Fibroblast of peridontal ligament (primary cell): Measurements from ENCODE around the gene PACSIN3.
"Not testable (repeated sequence)": the region's sequence is repeated elsewhere in the genome, so short reads cannot be mapped to it uniquely, and the experiment has no call there.

ENCODE experiments used
- DNase-seq: peaks from one replicate; pipeline ENCODE4 v3.0.0-alpha.2; 2010; ENCODE audit errors: extremely low read depth

Gene PACSIN3

DNA sequence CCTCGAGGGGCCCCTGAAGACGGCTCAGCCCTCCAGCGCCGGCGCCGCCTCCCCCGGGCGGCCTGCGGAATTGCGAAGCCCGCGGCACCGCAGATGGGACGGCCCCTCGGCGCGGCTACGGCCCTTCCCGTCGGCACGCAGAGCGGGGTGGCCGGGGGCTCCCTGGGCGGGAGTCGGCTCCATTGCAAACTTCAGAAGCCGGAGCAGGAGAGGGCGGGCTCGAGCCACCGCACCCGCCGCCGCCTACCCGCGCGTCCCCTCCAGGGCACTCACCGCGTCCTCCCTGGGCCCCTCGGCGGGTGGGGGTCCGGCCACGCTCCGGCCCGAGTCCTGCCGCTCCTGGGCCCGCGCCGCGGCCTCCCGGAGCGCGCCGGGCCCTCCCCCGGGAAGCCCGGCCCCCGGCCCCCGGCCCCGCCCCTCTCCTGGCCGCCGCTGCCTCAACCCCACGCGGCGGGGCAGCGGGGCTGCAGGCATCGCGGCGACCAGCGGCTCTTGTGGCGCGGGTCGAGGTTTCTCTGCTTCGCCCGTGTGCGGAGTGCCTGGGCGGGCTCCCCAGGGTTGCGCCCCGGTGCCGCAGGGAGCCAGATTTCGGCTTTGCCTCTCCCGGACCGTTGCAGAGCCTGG, at the start of gene PACSIN3:
PACSIN3 (minus strand) TSS at position 359 of the 624 bp plus-strand sequence. CDS start 3,707 bp downstream, outside the sequence.
- DNase-seq: no peak

DNA sequence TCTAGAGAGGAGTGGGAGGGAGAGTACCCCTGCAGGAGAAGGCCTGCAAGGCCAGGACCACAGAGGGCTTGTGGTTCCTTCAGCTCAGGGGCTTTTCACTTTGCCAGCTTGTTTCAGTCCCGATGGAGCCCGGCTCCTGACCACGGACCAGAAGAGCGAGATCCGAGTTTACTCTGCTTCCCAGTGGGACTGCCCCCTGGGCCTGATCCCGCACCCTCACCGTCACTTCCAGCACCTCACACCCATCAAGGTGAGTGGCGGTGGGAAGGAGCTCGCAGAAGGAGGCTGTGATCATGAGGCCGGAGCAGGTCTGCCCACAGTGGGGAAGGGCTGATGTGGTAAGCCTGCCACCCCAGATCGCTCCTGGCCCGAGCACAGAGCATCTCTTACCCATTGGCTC, 48.9 kb upstream of the PACSIN3 start:
- no peak for DNase-seq

DNA sequence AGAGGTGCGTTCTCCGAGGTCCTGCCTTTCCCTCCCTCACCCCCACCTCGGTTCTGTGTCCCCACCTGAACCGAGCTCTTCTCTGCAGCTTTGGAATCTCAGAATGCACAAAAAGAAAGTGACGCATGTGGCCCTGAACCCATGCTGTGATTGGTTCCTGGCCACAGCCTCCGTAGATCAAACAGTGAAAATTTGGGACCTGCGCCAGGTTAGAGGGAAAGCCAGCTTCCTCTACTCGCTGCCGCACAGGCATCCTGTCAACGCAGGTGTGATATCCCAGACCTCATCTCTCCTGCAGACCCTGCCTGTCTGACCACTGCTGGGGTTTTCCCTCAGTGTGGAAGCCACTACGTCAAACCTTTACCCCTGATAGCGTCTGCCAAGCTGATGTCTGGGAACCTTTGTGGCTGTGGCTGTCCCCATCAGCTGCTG, 48.5 kb upstream of the PACSIN3 start:
- DNase-seq: no peak

DNA sequence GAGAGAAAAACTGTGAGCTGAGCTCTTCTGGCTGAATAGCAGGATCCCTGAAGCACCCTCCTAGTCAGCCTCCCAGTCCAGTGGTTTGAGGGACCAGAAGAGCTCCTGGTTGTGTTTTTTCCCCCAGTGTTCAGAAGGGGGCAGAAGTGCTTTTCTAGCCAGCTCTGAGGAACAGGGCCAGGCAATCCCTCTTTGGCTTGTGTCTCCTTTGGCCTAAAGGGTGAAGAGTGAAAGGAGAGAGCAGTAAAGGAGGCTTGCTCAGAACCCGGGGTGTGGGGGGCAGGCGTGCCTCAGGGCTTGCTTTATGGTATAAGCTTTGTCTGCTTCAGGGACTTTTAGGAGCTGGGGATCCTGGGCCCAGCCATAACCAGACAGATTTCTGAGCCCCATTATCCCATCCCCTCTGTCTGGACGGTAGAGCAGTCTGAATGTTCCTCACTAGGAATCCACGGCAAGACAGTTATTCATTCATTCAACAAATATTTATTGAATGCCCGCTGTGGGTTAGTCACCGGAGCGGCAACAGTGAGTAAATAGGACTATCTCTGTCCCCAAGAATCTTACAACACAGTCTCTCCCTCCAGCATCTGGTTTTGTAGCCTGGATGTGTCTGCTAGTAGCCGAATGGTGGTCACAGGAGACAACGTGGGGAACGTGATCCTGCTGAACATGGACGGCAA, 47.9 kb upstream of the PACSIN3 start:
- DNase-seq: peak; percentile 60

DNA sequence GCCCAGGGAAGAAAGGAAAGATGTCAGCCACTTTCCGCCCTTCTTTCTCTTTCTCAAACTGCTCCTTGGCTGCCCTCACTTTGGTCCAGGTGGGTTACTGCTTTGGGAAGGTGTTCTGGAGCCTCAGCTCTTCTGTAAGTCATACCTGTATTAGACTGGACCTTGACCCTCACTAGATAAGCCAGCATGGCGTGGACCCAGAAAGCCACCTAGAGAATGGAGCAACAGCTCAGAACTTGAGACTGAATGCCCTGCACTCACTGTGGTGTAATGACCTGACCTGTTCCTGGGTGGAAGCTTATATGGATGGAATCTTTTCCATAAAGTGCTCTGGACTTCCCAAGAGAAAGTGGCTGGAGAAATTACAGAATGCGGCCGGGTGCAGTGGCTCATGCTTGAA, 46.8 kb upstream of the PACSIN3 start:
- no peak for DNase-seq

DNA sequence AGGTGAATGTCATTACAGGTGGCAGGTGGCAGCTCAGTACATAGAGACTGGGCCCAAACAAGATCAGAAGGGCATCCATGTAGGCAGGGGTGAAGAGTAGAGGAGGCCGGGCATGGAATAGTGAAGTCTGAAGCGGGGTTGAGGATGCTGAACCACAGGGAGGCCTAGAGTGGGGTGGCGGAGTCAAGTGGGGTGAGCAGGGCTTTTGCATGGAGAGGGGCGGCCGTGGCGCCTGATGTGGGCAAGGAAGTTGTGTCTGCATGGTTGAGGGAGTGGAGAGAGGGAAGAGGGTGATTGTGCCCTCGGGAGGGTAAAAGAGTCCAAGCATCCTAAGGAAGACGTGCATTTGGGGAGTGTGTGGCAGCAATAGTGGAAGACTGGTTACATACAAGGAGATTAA, 42.9 kb upstream of the PACSIN3 start:
- DNase-seq: no peak

DNA sequence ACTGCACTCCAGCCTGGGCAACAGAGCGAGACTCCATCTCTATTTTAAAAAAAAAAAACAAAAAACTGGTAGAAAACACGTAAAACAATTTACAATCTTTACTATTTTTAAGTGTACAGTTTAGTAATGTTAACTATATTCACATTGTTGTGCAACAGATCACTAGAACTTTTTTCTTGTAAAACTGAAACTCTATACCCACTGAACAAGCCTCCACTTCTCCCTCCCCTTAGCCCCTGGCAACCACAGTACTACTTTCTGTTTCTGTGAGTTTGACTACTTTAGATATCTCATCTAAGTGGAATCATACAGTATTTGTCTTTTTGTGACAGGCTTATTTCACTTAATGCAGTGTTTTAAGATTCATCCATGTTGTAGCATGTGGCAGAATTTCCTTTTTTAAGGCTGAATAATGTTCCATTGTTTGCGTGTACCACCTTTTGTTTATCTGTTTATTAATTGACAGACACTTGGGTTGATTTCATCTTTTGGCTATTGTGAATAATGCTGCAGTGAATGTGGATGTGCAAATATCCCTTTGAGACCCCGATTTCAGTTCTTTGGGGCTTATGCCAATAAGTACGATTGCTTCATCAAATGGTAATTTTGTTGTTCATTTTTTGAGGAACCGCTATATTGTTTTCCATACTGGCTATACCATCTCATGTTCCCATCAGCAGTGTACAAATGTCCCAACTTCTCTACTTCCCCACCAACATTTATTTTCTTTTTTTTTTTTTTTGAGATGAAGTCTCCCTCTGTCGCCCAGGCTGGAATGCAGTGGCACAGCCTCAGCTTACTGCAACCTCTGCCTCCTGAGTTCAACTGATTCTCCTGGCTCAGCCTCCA, 39.5 kb upstream of the PACSIN3 start:
- peak; percentile 77 for DNase-seq

DNA sequence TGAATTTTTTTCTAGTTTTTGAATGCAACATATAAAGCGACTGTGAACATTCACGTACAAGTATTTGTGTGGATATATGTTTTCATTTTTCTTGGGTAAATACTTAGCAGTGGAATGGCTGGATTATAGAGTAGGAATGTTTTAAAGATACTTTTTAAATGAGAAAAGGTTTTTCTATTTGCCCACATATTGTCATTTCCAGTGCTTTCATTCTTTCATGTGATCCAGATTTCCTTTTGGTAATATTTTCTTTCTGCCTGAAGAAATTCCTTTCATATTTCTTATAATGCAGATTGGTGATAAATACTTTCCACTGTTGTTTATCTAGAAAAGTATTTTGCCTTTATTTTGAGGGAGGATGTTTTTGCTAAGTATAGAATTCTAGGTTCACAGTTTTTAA, 36.5 kb upstream of the PACSIN3 start:
- no peak for DNase-seq

DNA sequence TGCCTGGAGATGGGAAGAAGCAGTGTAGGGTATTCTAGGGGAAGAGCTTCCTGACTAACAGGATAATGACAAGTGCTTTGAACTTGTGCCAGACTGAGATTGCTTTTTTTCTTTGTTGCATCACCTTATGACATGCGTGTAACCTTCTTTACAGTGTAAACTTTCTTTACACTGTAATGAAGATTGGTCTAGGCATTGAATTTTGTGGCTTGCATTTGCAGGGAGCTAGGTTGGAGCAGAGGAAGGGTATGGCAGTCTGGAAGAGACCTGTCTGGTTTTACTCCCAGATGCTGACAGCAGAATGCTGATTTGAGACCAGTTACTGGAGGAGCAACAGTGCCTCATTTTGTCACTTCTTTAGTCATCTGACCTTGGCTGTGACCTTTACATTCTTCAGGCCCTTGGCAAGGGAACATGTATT, 34.2 kb upstream of the PACSIN3 start:
- DNase-seq: peak; percentile 50

DNA sequence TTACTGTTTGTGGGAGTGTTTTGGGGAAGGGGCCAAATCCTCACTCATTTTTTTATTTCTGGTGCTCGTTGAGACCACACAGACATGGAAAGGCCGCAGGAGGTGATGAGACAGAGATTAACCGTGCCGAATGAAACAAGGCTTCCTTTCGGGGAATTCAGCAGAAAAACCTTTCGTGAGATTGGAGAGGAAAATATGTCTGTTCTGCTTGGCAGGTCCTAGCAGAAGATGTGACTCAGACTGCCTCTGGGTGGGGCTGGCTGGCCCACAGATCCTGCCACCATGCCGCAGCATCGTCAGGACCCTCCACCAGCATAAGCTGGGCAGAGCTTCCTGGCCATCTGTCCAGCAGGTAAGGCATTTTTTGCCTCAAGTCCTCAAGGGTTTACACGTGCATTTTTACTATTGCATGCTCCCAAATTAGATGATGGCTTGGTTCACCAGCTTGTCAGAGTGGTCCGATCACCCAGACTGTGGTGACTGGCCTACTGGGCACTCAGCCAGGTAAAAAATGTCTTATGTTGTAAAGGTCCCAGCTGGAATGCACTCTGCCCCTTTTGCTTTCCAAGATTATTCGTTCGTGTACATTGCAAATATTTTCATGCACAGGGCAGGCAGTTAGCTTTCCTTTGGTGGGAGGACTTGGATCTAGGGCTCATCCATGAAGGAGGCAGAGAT, 30.0 kb upstream of the PACSIN3 start:
- peak; percentile 85 for DNase-seq

GRCh38 chr11:47215366-47215910, 29.2 kb upstream of the PACSIN3 start:
- DNase-seq: no peak

GRCh38 chr11:47213950-47214565, 27.8 kb upstream of the PACSIN3 start:
- peak; percentile 94 for DNase-seq

DNA sequence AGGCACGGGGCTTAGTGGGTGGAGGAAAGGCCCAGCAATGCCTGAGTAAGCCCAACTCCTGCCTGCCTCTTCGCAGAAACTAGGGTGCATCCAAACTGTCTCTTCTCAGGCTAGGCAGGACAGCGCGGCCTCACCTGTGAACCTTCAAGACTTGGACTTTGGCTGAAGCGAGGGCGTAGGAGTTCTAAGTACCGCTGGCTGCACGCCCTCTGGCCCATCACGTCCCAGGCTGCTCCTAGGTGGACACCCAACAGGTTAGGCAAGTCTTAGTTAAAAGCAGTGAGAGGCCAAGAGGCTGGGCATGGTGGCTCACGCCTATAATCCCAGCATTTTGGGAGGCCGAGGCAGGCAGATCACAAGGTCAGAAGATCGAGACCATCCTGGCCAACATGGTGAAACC, 26.7 kb upstream of the PACSIN3 start:
- no peak for DNase-seq

- no peak for DNase-seq
Observed at GRCh38 chr11:47208628-47209027, 22.4 kb upstream of the PACSIN3 start.

- DNase-seq: not testable (repeated sequence)
Observed at GRCh38 chr11:47208008-47208552, 21.8 kb upstream of the PACSIN3 start.

DNA sequence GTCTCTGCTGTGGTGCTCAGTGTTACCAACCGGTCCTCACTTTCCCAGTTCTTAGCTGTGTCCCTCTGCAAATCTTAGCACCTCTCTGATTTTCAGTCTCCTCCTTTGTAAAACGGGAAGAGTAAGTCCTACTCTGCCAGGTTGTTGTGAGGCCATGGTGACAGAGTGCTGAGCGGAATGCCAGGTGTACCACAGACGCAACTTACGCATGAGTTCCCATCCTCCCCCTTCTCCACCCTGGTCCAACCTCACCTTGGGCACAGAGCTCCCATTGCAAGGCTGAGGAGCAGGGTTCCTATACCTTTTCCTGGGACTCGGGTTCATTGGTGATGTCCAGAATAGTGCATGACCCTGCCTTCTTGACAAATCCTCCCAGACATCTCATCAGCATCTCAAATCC, 21.2 kb upstream of the PACSIN3 start:
- DNase-seq: no peak

- not testable (repeated sequence) for DNase-seq
Observed at GRCh38 chr11:47206577-47206976, 20.3 kb upstream of the PACSIN3 start.

- DNase-seq: peak; percentile 91
Observed at GRCh38 chr11:47204637-47204989, 18.4 kb upstream of the PACSIN3 start.

DNA sequence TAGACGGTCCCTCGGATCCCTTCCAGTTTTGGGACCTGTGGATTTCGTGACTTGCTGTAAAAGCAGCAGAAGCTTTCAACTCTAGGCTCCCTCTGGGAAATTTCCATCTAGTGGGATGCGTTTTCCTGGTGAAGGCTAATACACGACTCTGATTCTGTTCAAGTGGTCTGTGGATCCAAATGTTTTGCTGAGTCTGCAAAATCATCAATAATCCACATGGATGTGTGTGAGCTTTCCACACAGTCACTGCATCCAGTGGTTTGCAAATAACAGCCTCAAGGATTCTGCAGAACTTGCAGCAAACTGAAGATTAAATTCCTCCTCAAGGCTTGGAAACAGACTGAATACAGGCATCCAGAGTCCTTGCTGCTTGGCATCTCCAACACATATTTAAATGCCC, 16.3 kb upstream of the PACSIN3 start:
- DNase-seq: no peak

- DNase-seq: no peak
Observed at GRCh38 chr11:47201015-47201414, 14.8 kb upstream of the PACSIN3 start.

- DNase-seq: not testable (repeated sequence)
Observed at GRCh38 chr11:47198161-47198560, 11.9 kb upstream of the PACSIN3 start.
